Activated T-cell treated with anti-CD3 and anti-CD28 coated beads for 48 hours (primary cell): ENCODE measurements around the gene CFDP1.
A peak's percentile ranks its signal among the peaks of the same experiment; 100 is the strongest.

ENCODE experiments used
- DNase-seq: peaks from one replicate; pipeline ENCODE4 v3.0.0-alpha.2; 2020; ENCODE audit warnings: low read depth

Gene CFDP1

GRCh38 chr16:75264999-75265910 is 168.0 kb downstream of the CFDP1 start:
- no peak for DNase-seq

GRCh38 chr16:75264457-75264998 is 168.8 kb downstream of the CFDP1 start:
- no peak for DNase-seq

GRCh38 chr16:75263963-75264445 is 169.3 kb downstream of the CFDP1 start:
- DNase-seq: no peak

GRCh38 chr16:75263291-75263962 is 169.9 kb downstream of the CFDP1 start:
- no peak for DNase-seq

- DNase-seq: no peak
These were observed 170.5 kb downstream of the CFDP1 start for GRCh38 chr16:75262800-75263127.

GRCh38 chr16:75262104-75262799 is 171.1 kb downstream of the CFDP1 start:
- no peak for DNase-seq

GRCh38 chr16:75261590-75262078 is 171.7 kb downstream of the CFDP1 start:
- DNase-seq: no peak

GRCh38 chr16:75260851-75261589 is 172.3 kb downstream of the CFDP1 start:
- no peak for DNase-seq

- DNase-seq: no peak
These were observed 174.5 kb downstream of the CFDP1 start for GRCh38 chr16:75258807-75259141.

- no peak for DNase-seq
These were observed 175.2 kb downstream of the CFDP1 start for GRCh38 chr16:75257886-75258806.

- DNase-seq: no peak
These were observed 176.5 kb downstream of the CFDP1 start for GRCh38 chr16:75256696-75257343.

- no peak for DNase-seq
These were observed 177.2 kb downstream of the CFDP1 start for GRCh38 chr16:75256059-75256571.

- DNase-seq: no peak
These were observed 178.9 kb downstream of the CFDP1 start for GRCh38 chr16:75254359-75254837.

GRCh38 chr16:75252946-75253911 is 180.1 kb downstream of the CFDP1 start:
- DNase-seq: no peak

GRCh38 chr16:75252049-75252864 is 181.0 kb downstream of the CFDP1 start:
- DNase-seq: no peak

GRCh38 chr16:75251280-75252048 is 181.8 kb downstream of the CFDP1 start, which contains the start of gene BCAR1:
TSS of gene BCAR1 (minus strand) at chr16:75251624. CDS start at chr16:75251482, 142 bp downstream.
- DNase-seq: peak; percentile 32
